Mucosa of rectum (tissue), 2 donors: ENCODE data around the gene RPL6.
"Not testable (repeated sequence)": the region's sequence is repeated elsewhere in the genome, so short reads cannot be mapped to it uniquely, and the experiment has no call there.

Experiments used
- H3K27ac ChIP-seq, 2 donors: one replicate each; pipeline ENCODE4 v1.7.0; 2013; ENCODE audit warnings: inconsistent platforms in 2 of 2, low read depth in 2 of 2, low read length in 2 of 2
- H3K27me3 ChIP-seq, 2 donors: one replicate each; pipeline ENCODE4 v1.7.0; 2013; ENCODE audit warnings: low read length in 2 of 2; ENCODE audit not compliant: control insufficient read depth in 2 of 2, insufficient read depth in 2 of 2
- H3K36me3 ChIP-seq, 2 donors: one replicate each; pipeline ENCODE4 v1.7.0; 2013; ENCODE audit warnings: low read length in 2 of 2; ENCODE audit not compliant: control insufficient read depth in 2 of 2, insufficient read depth in 2 of 2
- H3K4me1 ChIP-seq, 2 donors: one replicate each; pipeline ENCODE4 v1.7.0; 2013; ENCODE audit warnings: low read length in 2 of 2, mild to moderate bottlenecking in 1 of 2; ENCODE audit not compliant: control insufficient read depth in 2 of 2, insufficient read depth in 2 of 2
- H3K4me3 ChIP-seq, 2 donors: one replicate each; pipeline ENCODE4 v1.7.0; 2013; ENCODE audit warnings: low read length in 2 of 2
- H3K9ac ChIP-seq, 2 donors: one replicate each; pipeline ENCODE4 v1.7.0; 2013; ENCODE audit warnings: low read length in 2 of 2, low read depth in 1 of 2, mild to moderate bottlenecking in 1 of 2
- H3K9me3 ChIP-seq, 2 donors: one replicate each; pipeline ENCODE4 v1.7.0; 2013; ENCODE audit warnings: low read length in 2 of 2; ENCODE audit not compliant: control insufficient read depth in 2 of 2
- donor health status: healthy.
- donor health status: Normal muscosa, but diverticular disease.

RPL6 gene

GRCh38 chr12:112421363-112421762 is 12.0 kb upstream of the RPL6 start:
- H3K4me3 ChIP-seq, result no peak overlapping the region
- H3K27me3 ChIP-seq, result no peaks in the 10 kb centered on the region
- peaks cover 4 to 12% of the 10 kb centered on the region in 2 donors for H3K4me1 ChIP-seq
- H3K36me3 ChIP-seq, result no peaks in the 10 kb centered on the region
- no peaks in the 10 kb centered on the region for H3K9me3 ChIP-seq
- H3K27ac ChIP-seq, result no peak overlapping the region
- H3K9ac ChIP-seq, result no peak overlapping the region

- H3K36me3 ChIP-seq, result no peaks in the 10 kb centered on the region
- H3K27me3 ChIP-seq, result no peaks in the 10 kb centered on the region
- H3K4me3 ChIP-seq, result no peak overlapping the region
- H3K4me1 ChIP-seq, result peaks cover 4 to 12% of the 10 kb centered on the region in 2 donors
- H3K9me3 ChIP-seq, result no peaks in the 10 kb centered on the region
- H3K9ac ChIP-seq, result peak overlapping the region in 1 of 2 donors; percentile 8
- no peak overlapping the region for H3K27ac ChIP-seq
These were observed 11.3 kb upstream of the RPL6 start for GRCh38 chr12:112420740-112421139.

- H3K4me1 ChIP-seq, result peaks cover 4 to 12% of the 10 kb centered on the region in 2 donors
- no peaks in the 10 kb centered on the region for H3K27me3 ChIP-seq
- peak overlapping the region; percentile 88 to 94 for H3K9ac ChIP-seq
- no peaks in the 10 kb centered on the region for H3K9me3 ChIP-seq
- H3K27ac ChIP-seq, result peak overlapping the region; percentile 92 to 94
- no peaks in the 10 kb centered on the region for H3K36me3 ChIP-seq
- peak overlapping the region; percentile 91 to 96 for H3K4me3 ChIP-seq
These were observed 10.1 kb upstream of the RPL6 start for GRCh38 chr12:112419297-112420133.

- peaks cover 4 to 12% of the 10 kb centered on the region in 2 donors for H3K4me1 ChIP-seq
- peak within 1 kb of the TSS; percentile 92 to 94 for H3K27ac ChIP-seq
- H3K27me3 ChIP-seq, result no peaks in the 10 kb centered on the region
- H3K9me3 ChIP-seq, result no peaks in the 10 kb centered on the region
- peak within 1 kb of the TSS; percentile 91 to 96 for H3K4me3 ChIP-seq
- peak within 1 kb of the TSS; percentile 88 to 94 for H3K9ac ChIP-seq
- H3K36me3 ChIP-seq, result no peaks in the 10 kb centered on the region
These were observed 9.3 kb upstream of the RPL6 start, which contains the start of gene PTPN11 for GRCh38 chr12:112418608-112419296. PTPN11 (plus strand) TSS chr12:112418947; CDS start chr12:112419112, 165 bp downstream.

GRCh38 chr12:112418273-112418607 is 8.8 kb upstream of the RPL6 start:
- H3K27ac ChIP-seq, result peak overlapping the region; percentile 92 to 94
- peak overlapping the region; percentile 87 to 94 for H3K9ac ChIP-seq
- H3K4me3 ChIP-seq, result peak overlapping the region; percentile 91 to 96
- no peaks in the 10 kb centered on the region for H3K9me3 ChIP-seq
- H3K36me3 ChIP-seq, result no peaks in the 10 kb centered on the region
- H3K4me1 ChIP-seq, result peaks cover 4 to 12% of the 10 kb centered on the region in 2 donors
- no peaks in the 10 kb centered on the region for H3K27me3 ChIP-seq

- H3K9me3 ChIP-seq, H3K9ac ChIP-seq, H3K27ac ChIP-seq, H3K4me3 ChIP-seq, H3K27me3 ChIP-seq, H3K36me3 ChIP-seq: not testable (repeated sequence)
- peaks cover 4 to 12% of the 10 kb centered on the region in 2 donors for H3K4me1 ChIP-seq
These were observed 6.1 kb upstream of the RPL6 start for GRCh38 chr12:112415457-112415856.

- no peaks in the 10 kb centered on the region for H3K27me3 ChIP-seq
- H3K9me3 ChIP-seq, result no peaks in the 10 kb centered on the region
- H3K27ac ChIP-seq, result no peak overlapping the region
- H3K9ac ChIP-seq, result no peak overlapping the region
- no peak overlapping the region for H3K4me3 ChIP-seq
- peaks cover 0 to 2% of the 10 kb centered on the region in 2 donors for H3K36me3 ChIP-seq
- H3K4me1 ChIP-seq, result peaks cover 0 to 5% of the 10 kb centered on the region in 2 donors
These were observed 4.6 kb upstream of the RPL6 start for GRCh38 chr12:112413855-112414625.

GRCh38 chr12:112409906-112410244 is 470 bp upstream of the RPL6 start:
- Histone ChIP-seq H3K36me3 (peaks cover 25 to 29% of the 10 kb centered on the region in 2 donors), H3K4me3 (no peak overlapping the region), H3K9ac (no peak overlapping the region), H3K9me3 (no peaks in the 10 kb centered on the region), H3K27ac (no peak overlapping the region), H3K27me3 (no peaks in the 10 kb centered on the region), H3K4me1 (peaks cover 4 to 13% of the 10 kb centered on the region in 2 donors)

- Histone ChIP-seq H3K4me3 (peak overlapping the region; percentile 98 to 99), H3K27me3 (no peaks in the 10 kb centered on the region), H3K36me3 (peaks cover 32 to 38% of the 10 kb centered on the region in 2 donors), H3K9me3 (no peaks in the 10 kb centered on the region), H3K9ac (peak overlapping the region; percentile 90 to 93), H3K4me1 (peaks cover 4 to 13% of the 10 kb centered on the region in 2 donors), H3K27ac (peak overlapping the region; percentile 89 to 90)
These were observed 784 bp downstream of the RPL6 start for GRCh38 chr12:112408621-112409020.
